ENCODE results near the gene PDZD2.
"Not testable (repeated sequence)": the region's sequence is repeated elsewhere in the genome, so short reads cannot be mapped to it uniquely, and the experiment has no call there.

Gene PDZD2

GRCh38 chr5:31987985-31988710 is 349.2 kb downstream of the PDZD2 start:
- DNase-seq: no peak

- no peak for DNase-seq
Observed at GRCh38 chr5:31990081-31990650, 351.2 kb downstream of the PDZD2 start.

GRCh38 chr5:31990701-31991110 is 351.8 kb downstream of the PDZD2 start:
- DNase-seq: no peak

GRCh38 chr5:31992377-31992776 is 353.4 kb downstream of the PDZD2 start:
- DNase-seq: no peak

- no peak for DNase-seq
Observed at GRCh38 chr5:31993165-31993961, 354.4 kb downstream of the PDZD2 start.

GRCh38 chr5:31995006-31995405 is 356.1 kb downstream of the PDZD2 start:
- DNase-seq: no peak

GRCh38 chr5:31995714-31996113 is 356.8 kb downstream of the PDZD2 start:
- no peak for DNase-seq

GRCh38 chr5:31996909-31997308 is 358.0 kb downstream of the PDZD2 start:
- DNase-seq: no peak

- no peak for DNase-seq
Observed at GRCh38 chr5:31999470-31999869, 360.5 kb downstream of the PDZD2 start.

GRCh38 chr5:32000731-32001130 is 361.8 kb downstream of the PDZD2 start:
- no peak for DNase-seq

GRCh38 chr5:32001284-32001683 is 362.4 kb downstream of the PDZD2 start:
- DNase-seq: no peak

- DNase-seq: no peak
Observed at GRCh38 chr5:32001707-32002106, 362.8 kb downstream of the PDZD2 start.

- DNase-seq: no peak
Observed at GRCh38 chr5:32002755-32003154, 363.8 kb downstream of the PDZD2 start.

- no peak for DNase-seq
Observed at GRCh38 chr5:32003981-32004380, 365.1 kb downstream of the PDZD2 start.

- DNase-seq: no peak
Observed at GRCh38 chr5:32004404-32004803, 365.5 kb downstream of the PDZD2 start.

- no peak for DNase-seq
Observed at GRCh38 chr5:32008746-32009145, 369.8 kb downstream of the PDZD2 start.

GRCh38 chr5:32013658-32014057 is 374.7 kb downstream of the PDZD2 start:
- no peak for DNase-seq

- no peak for DNase-seq
Observed at GRCh38 chr5:32014096-32014745, 375.3 kb downstream of the PDZD2 start.

- DNase-seq: not testable (repeated sequence)
Observed at GRCh38 chr5:32015262-32015661, 376.3 kb downstream of the PDZD2 start.

GRCh38 chr5:32017692-32018367 is 378.9 kb downstream of the PDZD2 start:
- no peak for DNase-seq

GRCh38 chr5:32018476-32019436 is 379.8 kb downstream of the PDZD2 start:
- DNase-seq: no peak

GRCh38 chr5:32020271-32020670 is 381.3 kb downstream of the PDZD2 start:
- DNase-seq: no peak
